Tibial artery (tissue), 4 donors: ENCODE data around the gene KIF1A.

Experiments
- DNase-seq, 2 donors: peaks; one replicate each; pipeline ENCODE4 v3.0.0-alpha.2; 2019
- H3K27ac ChIP-seq, 2 donors: fragments of 200-600 bp; sonication (generic) in 1 of 2; 1 replicate in 1 of 2; 2 replicates in 1 of 2; pipeline ENCODE4 v1.5.1; 2018 to 2019; ENCODE audit warnings: mild to moderate bottlenecking in 1 of 2
- H3K27me3 ChIP-seq, 2 donors: fragments of 200-600 bp; sonication (generic) in 1 of 2; one replicate each; pipeline versions ENCODE4 v1.5.1 to v1.6.0; 2016 to 2019
- H3K36me3 ChIP-seq, 3 donors: fragments of 200-600 bp; sonication (generic) in 2 of 3; one replicate each; pipeline ENCODE4 v1.5.1; 2016 to 2019; ENCODE audit warnings: mild to moderate bottlenecking in 2 of 3
- H3K4me1 ChIP-seq, 4 donors: fragments of 200-600 bp; sonication (generic) in 2 of 4; 1 replicate in 3 of 4; 2 replicates in 1 of 4; pipeline ENCODE4 v1.5.1; 2016 to 2019
- H3K4me3 ChIP-seq, 2 donors: fragments of 200-600 bp; sonication (generic) in 1 of 2; 1 replicate in 1 of 2; 2 replicates in 1 of 2; pipeline ENCODE4 v1.5.1; 2018 to 2019; ENCODE audit warnings: mild to moderate bottlenecking in 2 of 2
- H3K9me3 ChIP-seq, 3 donors: fragments of 200-600 bp; sonication (generic) in 1 of 3; one replicate each; pipeline ENCODE4 v1.5.1; 2016 to 2019
- CTCF ChIP-seq, 2 experiments: fragments of 200-600 bp in 1 of 2; fragments of 450-650 bp in 1 of 2; IDR thresholded peaks; one replicate each; pipeline ENCODE4 v1.5.1; 2017 to 2019; ENCODE audit warnings: antibody characterized with exemption in 2 of 2, mild to moderate bottlenecking in 1 of 2, moderate library complexity in 1 of 2
- intact Hi-C: fragments of 100-400 bp; cut with DNase I; formaldehyde crosslinking; loops from one replicate; pipeline ENCODE4 v1.15.0; 2023; ENCODE audit warnings: low total_unique reads

KIF1A gene

DNA sequence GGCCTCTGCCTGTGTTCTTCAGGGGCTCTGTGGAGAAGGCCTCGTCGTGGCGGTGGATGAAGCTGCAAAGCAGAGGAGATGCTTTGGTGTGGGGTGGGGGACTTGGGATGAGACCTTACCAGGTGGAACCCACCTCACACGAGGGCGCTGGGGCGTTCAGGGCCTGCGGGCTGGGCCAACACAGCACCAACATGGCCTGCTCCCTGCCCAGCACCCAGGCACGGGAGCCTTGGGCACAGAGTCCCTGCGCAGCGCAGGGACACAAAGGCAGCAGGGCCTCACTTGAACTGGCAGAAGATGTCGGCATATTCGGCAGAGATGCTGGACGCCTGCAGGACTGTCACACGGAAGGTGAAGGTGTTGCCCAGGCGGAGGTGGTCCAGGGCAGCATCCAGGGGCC lies 74.6 kb downstream of the KIF1A start:
- no peak for TF ChIP-seq CTCF (IDR thresholded peaks at IDR 0.05)
- no peaks in the 10 kb centered on the region for H3K36me3 ChIP-seq
- H3K27me3 ChIP-seq = peaks cover 0 to 5% of the 10 kb centered on the region in 2 donors
- H3K4me3 ChIP-seq = no peak overlapping the region
- no peak for DNase-seq
- no peaks in the 10 kb centered on the region for H3K4me1 ChIP-seq
- H3K9me3 ChIP-seq = no peaks in the 10 kb centered on the region
- no peak overlapping the region for H3K27ac ChIP-seq
- intact Hi-C loops = no loop called here

DNA sequence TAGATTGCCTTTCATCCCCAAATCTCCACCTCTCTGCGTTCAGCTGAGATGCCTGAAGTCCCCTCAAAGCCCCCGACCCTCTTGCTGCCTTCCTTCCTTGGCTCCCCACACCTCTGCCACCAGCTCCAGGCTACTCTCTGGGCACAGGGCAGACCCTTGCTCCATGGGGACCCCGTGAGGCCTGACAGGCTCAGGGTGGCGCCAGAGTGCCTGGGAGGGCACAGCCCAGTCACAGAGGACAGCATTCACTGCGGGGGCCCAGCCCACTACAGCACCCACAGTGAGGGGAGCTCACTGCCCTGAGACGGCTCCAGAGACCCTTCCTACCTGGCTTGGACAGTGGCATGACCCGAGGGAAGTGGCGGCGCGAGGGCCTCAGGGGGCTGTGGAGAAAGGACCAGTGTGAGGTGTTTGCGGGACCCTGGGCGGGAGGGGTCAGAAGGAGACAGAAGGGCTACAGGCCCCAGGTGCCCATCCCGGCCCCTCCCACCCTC lies 77.4 kb downstream of the KIF1A start:
- H3K27me3 ChIP-seq = peaks cover 0 to 16% of the 10 kb centered on the region in 2 donors
- H3K36me3 ChIP-seq = no peaks in the 10 kb centered on the region
- TF ChIP-seq CTCF (IDR thresholded peaks at IDR 0.05) = no peak
- no peaks in the 10 kb centered on the region for H3K9me3 ChIP-seq
- no peak overlapping the region for H3K4me3 ChIP-seq
- no peak overlapping the region for H3K27ac ChIP-seq
- DNase-seq = no peak
- intact Hi-C loops = no loop called here
- no peaks in the 10 kb centered on the region for H3K4me1 ChIP-seq

DNA sequence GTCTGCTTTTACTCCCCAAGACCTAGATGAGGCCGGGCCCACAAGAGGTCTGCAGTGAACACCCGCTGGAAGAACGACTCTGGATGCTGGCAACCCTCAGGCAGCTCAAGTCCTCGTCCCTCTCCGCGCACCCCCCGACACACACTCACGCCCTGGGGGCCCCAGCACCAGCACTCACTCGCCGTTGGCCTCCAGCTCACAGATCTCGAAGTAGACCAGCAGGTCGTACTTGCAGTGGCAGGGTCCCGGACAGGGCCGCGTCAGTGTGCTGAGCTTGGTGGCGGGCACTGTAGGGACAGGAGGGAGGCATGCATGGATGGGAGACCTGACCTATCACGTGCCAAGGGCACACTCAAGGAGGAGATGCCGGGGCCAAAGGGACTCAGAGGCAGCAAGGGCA lies 78.9 kb downstream of the KIF1A start:
- H3K36me3 ChIP-seq = no peaks in the 10 kb centered on the region
- no peaks in the 10 kb centered on the region for H3K4me1 ChIP-seq
- TF ChIP-seq CTCF (IDR thresholded peaks at IDR 0.05) = no peak
- no peak overlapping the region for H3K4me3 ChIP-seq
- DNase-seq = no peak
- intact Hi-C loops = no loop called here
- peaks cover 0 to 28% of the 10 kb centered on the region in 2 donors for H3K27me3 ChIP-seq
- H3K27ac ChIP-seq = no peak overlapping the region
- H3K9me3 ChIP-seq = no peaks in the 10 kb centered on the region

DNA sequence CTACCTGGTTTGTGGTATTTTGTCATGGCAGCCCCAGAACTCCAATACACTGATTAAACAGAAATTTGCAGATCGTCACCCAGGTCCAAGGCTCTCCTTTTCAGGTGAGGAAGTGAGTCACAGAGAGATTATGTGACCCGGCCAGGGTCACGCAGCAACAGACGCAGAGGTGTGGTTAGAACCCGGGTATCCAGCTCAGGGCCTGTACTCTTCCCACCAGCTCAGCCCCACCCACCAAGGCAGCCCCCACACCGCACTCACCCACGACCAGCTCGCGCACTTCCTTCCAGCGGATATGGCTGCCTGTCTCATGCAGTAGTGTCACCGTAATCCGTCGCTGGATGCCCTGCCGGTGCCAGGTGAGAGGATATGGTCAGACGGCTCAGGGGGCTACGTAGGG lies 80.2 kb downstream of the KIF1A start:
- Histone ChIP-seq H3K4me3 (no peak overlapping the region), H3K27me3 (peaks cover 0 to 37% of the 10 kb centered on the region in 2 donors), H3K9me3 (no peaks in the 10 kb centered on the region), H3K27ac (no peak overlapping the region), H3K36me3 (no peaks in the 10 kb centered on the region), H3K4me1 (no peaks in the 10 kb centered on the region)
- intact Hi-C loops = no loop called here
- no peak for TF ChIP-seq CTCF (IDR thresholded peaks at IDR 0.05)
- DNase-seq = no peak

DNA sequence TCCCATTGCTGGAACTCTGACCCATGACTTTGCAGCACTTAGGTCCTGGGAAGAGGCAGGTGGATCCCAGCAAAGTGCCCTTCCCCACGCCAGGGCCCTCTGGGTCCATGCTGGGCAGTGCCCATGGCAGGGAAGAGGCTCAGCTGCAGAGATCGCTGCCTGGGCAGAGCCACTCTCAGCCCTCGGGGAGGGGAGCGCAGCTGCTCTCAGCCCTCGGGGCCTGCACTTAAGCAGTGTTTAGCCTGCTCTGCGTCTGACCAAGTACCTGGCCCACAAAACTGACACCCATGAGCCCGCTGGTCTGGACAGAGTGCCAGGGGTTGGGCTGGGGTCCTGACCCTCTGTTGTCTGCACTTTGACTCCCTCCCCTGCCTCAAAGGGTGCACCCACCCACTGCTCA lies 82.1 kb downstream of the KIF1A start:
- intact Hi-C loops = no loop called here
- H3K36me3 ChIP-seq = no peaks in the 10 kb centered on the region

More for the DNA sequence above, 82.1 kb downstream of the KIF1A start:
- Histone ChIP-seq H3K4me3 (no peak overlapping the region), H3K27ac (no peak overlapping the region), H3K4me1 (no peaks in the 10 kb centered on the region), H3K27me3 (peaks cover 0 to 41% of the 10 kb centered on the region in 2 donors), H3K9me3 (no peaks in the 10 kb centered on the region)
- DNase-seq = no peak
- no peak for TF ChIP-seq CTCF (IDR thresholded peaks at IDR 0.05)
